ENCODE measurements around the gene ZBED1.
"Not testable (repeated sequence)": the region's sequence is repeated elsewhere in the genome, so short reads cannot be mapped to it uniquely, and the experiment has no call there.

The ZBED1 gene

GRCh38 chrX:2492531-2493218 is 8.1 kb downstream of the ZBED1 start:
- no peak for DNase-seq

- no peak for DNase-seq
Measured at GRCh38 chrX:2490634-2491033, 10.1 kb downstream of the ZBED1 start.

- no peak for DNase-seq
Measured at GRCh38 chrX:2489446-2490445, 11.0 kb downstream of the ZBED1 start.

- no peak for DNase-seq
Measured at GRCh38 chrX:2488621-2489285, 12.0 kb downstream of the ZBED1 start.

GRCh38 chrX:2487366-2487765 is 13.4 kb downstream of the ZBED1 start:
- DNase-seq, result no peak

GRCh38 chrX:2486476-2487133 is 14.2 kb downstream of the ZBED1 start:
- no peak for DNase-seq

GRCh38 chrX:2485789-2486345 is 14.9 kb downstream of the ZBED1 start:
- no peak for DNase-seq

- DNase-seq, result no peak
Measured at GRCh38 chrX:2484721-2485648, 15.8 kb downstream of the ZBED1 start.

- DNase-seq, result no peak
Measured at GRCh38 chrX:2484256-2484655, 16.5 kb downstream of the ZBED1 start.

GRCh38 chrX:2483398-2484060 is 17.2 kb downstream of the ZBED1 start:
- no peak for DNase-seq

- not testable (repeated sequence) for DNase-seq
Measured at GRCh38 chrX:2481597-2481996, 19.2 kb downstream of the ZBED1 start.

- DNase-seq, result not testable (repeated sequence)
Measured at GRCh38 chrX:2479982-2480381, 20.8 kb downstream of the ZBED1 start.

- DNase-seq, result no peak
Measured at GRCh38 chrX:2479420-2479780, 21.4 kb downstream of the ZBED1 start.

- DNase-seq, result no peak
Measured at GRCh38 chrX:2478546-2479419, 22.0 kb downstream of the ZBED1 start.

GRCh38 chrX:2477313-2477712 is 23.5 kb downstream of the ZBED1 start:
- DNase-seq, result not testable (repeated sequence)

GRCh38 chrX:2474963-2475726 is 25.6 kb downstream of the ZBED1 start:
- no peak for DNase-seq

- no peak for DNase-seq
Measured at GRCh38 chrX:2474280-2474962, 26.4 kb downstream of the ZBED1 start.

- DNase-seq, result not testable (repeated sequence)
Measured at GRCh38 chrX:2473064-2473463, 27.7 kb downstream of the ZBED1 start.
